Calu3 (cell line): ENCODE results near the gene PRPS1. TPM values are rescaled to one million over a fixed set of nuclear protein-coding genes. Genes with fewer than 3 reads are reported as not detected.
"Not testable (repeated sequence)": the region's sequence is repeated elsewhere in the genome, so short reads cannot be mapped to it uniquely, and the experiment has no call there.

ENCODE experiments used
- BruUV-seq: library from RNA; stranded (reverse); fragments of 400-500 nt; replicated peaks from 2 replicates; lab custom pipeline; 2021; lab: Mats Ljungman, UMichigan
- CTCF ChIA-PET: fragments of 300-600 bp; sonication (Branson Sonifier 250); formaldehyde crosslinking; loops from one replicate; lab custom pipeline; 2022; ENCODE audit warnings: antibody characterized with exemption; lab: Charles Lee
- DNase-seq: peaks from one replicate; pipeline ENCODE4 v3.0.0; 2022
- H3K27ac Mint-ChIP-seq: one replicate; pipeline ENCODE4 v1.8.0; 2022; ENCODE audit warnings: mixed read lengths; ENCODE audit not compliant: unreplicated experiment
- H3K27me3 Mint-ChIP-seq: one replicate; pipeline ENCODE4 v1.8.0; 2022; ENCODE audit warnings: mixed read lengths; ENCODE audit not compliant: unreplicated experiment
- H3K36me3 Mint-ChIP-seq: one replicate; pipeline ENCODE4 v1.8.0; 2022; ENCODE audit warnings: mild to moderate bottlenecking, moderate library complexity, mixed read lengths; ENCODE audit not compliant: insufficient read depth, unreplicated experiment
- H3K4me1 Mint-ChIP-seq: one replicate; pipeline ENCODE4 v1.8.0; 2022; ENCODE audit warnings: mild to moderate bottlenecking, low read depth, mixed read lengths; ENCODE audit not compliant: unreplicated experiment
- H3K4me3 Mint-ChIP-seq: one replicate; pipeline ENCODE4 v1.8.0; 2022; ENCODE audit warnings: mild to moderate bottlenecking, low read depth, moderate library complexity, mixed read lengths; ENCODE audit not compliant: unreplicated experiment
- H3K9me3 Mint-ChIP-seq: one replicate; pipeline ENCODE4 v1.8.0; 2022; ENCODE audit warnings: low read depth, mixed read lengths; ENCODE audit not compliant: unreplicated experiment
- intact Hi-C: fragments of 100-400 bp; cut with micrococcal nuclease; formaldehyde crosslinking; loops from one replicate; pipeline ENCODE4 v1.10.0; 2022; ENCODE audit not compliant: unreplicated experiment
- total RNA-seq: library from RNA; stranded (reverse); gene quantifications from 2 replicates; pipeline ENCODE4 v1.2.3, GENCODE V29; 2022
- TF ChIP-seq, protein P1 (sequence below): fragments of 200-600 bp; IDR thresholded peaks from one replicate; pipeline ENCODE4 v1.8.0; 2022; ENCODE audit warnings: antibody characterized with exemption; ENCODE audit not compliant: unreplicated experiment

PRPS1 gene
- total RNA-seq, 1 experiment from 2014 or later = 62.5 TPM

DNA sequence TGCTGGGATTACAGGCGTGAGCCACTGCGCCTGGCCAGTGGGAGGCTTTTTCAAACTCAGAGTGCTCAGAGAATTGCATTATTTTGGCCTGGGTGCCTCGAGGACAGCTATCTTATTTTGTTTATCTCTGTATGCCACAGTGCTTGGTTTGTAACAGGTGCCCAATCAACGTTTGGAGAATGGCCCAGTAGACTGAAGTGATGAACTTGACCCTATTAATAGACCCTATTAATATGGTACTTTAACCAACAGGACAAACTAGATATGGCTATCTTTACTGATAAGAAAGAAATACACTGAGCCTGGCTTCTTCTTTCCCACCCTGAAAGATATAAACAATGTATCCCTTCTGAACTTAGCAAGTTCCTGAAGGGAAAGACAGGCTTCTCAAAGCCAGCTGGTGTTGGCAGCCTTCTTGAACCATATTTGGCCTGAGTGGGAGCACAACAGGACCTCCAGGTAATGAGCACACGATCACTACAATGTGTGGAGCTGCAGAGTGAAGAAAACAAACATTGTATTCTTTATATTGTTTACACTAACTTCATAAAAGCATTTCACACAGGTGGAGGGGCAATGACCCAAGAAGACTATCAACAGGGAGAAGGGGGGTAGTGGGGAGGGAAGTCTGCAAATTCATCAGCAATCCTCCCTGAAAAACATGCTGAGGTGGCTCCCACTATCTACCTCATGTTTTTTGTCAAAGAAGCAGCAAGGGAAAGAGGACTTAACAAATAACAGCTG is 41.7 kb downstream of the PRPS1 start:
- TF ChIP-seq, protein P1, sequence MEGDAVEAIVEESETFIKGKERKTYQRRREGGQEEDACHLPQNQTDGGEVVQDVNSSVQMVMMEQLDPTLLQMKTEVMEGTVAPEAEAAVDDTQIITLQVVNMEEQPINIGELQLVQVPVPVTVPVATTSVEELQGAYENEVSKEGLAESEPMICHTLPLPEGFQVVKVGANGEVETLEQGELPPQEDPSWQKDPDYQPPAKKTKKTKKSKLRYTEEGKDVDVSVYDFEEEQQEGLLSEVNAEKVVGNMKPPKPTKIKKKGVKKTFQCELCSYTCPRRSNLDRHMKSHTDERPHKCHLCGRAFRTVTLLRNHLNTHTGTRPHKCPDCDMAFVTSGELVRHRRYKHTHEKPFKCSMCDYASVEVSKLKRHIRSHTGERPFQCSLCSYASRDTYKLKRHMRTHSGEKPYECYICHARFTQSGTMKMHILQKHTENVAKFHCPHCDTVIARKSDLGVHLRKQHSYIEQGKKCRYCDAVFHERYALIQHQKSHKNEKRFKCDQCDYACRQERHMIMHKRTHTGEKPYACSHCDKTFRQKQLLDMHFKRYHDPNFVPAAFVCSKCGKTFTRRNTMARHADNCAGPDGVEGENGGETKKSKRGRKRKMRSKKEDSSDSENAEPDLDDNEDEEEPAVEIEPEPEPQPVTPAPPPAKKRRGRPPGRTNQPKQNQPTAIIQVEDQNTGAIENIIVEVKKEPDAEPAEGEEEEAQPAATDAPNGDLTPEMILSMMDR = no peak
- intact Hi-C loops = no loop called here
- no TSS peak for BruUV-seq
- CTCF ChIA-PET = interaction anchor here (0.6 kb wide), 1 partner anchor 193 kb away, joined by 5 read pairs; no protein-coding TSS in a partner anchor
- Mint-ChIP-seq H3K27me3 (no peaks in the 10 kb centered on the region), H3K9me3 (no peaks in the 10 kb centered on the region), H3K36me3 (peaks cover 8% of the 10 kb centered on the region), H3K27ac (no peak overlapping the region), H3K4me1 (peaks cover 22% of the 10 kb centered on the region), H3K4me3 (no peak overlapping the region)
- no peak for DNase-seq

DNA sequence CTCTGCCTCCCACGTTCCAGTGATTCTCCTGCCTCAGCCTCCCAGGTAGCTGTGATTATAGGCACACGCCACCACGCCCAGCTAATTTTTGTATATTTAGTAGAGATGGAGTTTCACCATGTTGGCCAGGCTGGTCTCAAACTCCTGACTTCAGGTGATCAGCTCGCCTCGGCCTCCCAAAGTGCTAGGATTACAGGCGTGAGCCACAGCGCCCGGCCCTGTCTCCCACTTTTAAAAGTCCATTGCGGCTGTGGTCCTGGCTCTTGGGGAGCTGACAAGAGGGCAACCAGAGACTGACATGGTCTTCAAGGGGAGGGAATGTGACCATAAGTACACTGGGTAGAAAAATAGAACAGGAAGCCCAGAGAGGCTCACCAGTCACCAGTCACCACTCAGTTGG is 42.9 kb downstream of the PRPS1 start:
- peaks cover 28% of the 10 kb centered on the region for H3K4me1 Mint-ChIP-seq
- CTCF ChIA-PET, H3K9me3 Mint-ChIP-seq, DNase-seq, H3K27ac Mint-ChIP-seq, H3K4me3 Mint-ChIP-seq, BruUV-seq, intact Hi-C loops, H3K27me3 Mint-ChIP-seq: not testable (repeated sequence)
- peaks cover 20% of the 10 kb centered on the region for H3K36me3 Mint-ChIP-seq

DNA sequence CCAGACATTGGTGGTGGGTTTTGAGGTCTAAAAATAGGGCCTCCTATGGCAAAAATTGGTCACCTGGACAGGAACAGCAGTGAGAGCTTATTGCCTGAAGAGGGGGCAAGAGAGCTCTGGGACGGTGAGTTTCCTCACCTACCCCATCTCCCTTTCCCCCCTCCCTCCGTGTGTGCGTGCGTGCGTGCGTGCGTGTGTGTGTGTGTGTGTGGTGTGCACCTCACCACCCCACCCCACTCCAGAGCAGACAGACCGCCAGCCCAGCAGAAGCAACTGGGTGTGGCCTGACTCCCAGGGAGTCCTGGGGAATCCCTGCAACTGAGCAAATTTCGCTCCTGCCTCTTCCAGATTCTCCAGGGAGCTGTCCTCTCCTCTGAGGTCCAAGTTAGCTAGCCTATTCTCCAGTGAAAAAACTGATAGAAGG is 44.7 kb downstream of the PRPS1 start:
- no peaks in the 10 kb centered on the region for H3K27me3 Mint-ChIP-seq
- H3K4me3 Mint-ChIP-seq = no peak overlapping the region
- peaks cover 36% of the 10 kb centered on the region for H3K4me1 Mint-ChIP-seq
- peaks cover 30% of the 10 kb centered on the region for H3K36me3 Mint-ChIP-seq
- TF ChIP-seq, protein P1 = peak; percentile 80
- DNase-seq = peak; percentile 76
- peak overlapping the region; percentile 63 for H3K27ac Mint-ChIP-seq
- H3K9me3 Mint-ChIP-seq = no peaks in the 10 kb centered on the region
- no TSS peak for BruUV-seq
- CTCF ChIA-PET = interaction anchor here (0.6 to 3.2 kb wide), 8 partner anchors 12 to 103 kb away, joined by 3 to 51 read pairs (median 5); partner anchors contain the start of genes NCBP2L and TSC22D3
- intact Hi-C loops = loop anchor here (1.0 to 2.0 kb wide), 2 partner anchors 45 to 104 kb away; partner anchors contain the start of gene NCBP2L

DNA sequence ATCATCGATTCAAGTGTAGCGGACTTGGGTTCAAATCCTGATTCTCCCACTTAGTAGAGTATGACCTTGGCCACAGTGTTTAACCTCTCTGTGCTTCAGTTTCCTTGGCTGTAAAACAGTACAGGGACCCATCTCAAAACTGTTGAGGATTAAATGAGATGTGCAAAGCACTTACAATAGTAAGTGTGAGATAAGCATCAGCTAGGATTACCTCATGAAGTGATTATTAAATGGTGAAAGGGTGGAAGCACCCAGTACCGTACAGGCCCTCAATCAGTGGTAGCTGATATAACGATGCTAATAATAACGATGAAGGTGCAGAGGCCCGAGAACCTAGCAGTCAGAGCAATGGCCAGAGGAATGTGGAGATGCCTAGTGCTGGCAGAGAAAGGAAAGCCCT is 45.1 kb downstream of the PRPS1 start:
- H3K27me3 Mint-ChIP-seq = no peaks in the 10 kb centered on the region
- no peak for DNase-seq
- no TSS peak for BruUV-seq
- intact Hi-C loops = loop anchor here (1.0 to 2.0 kb wide), 2 partner anchors 45 to 103 kb away; partner anchors contain the start of gene NCBP2L
- peaks cover 36% of the 10 kb centered on the region for H3K4me1 Mint-ChIP-seq
- H3K4me3 Mint-ChIP-seq = no peak overlapping the region
- H3K36me3 Mint-ChIP-seq = peaks cover 30% of the 10 kb centered on the region
- TF ChIP-seq, protein P1 = no peak
- CTCF ChIA-PET = interaction anchor here (0.7 to 3.2 kb wide), 7 partner anchors 11 to 103 kb away, joined by 4 to 51 read pairs (median 5); partner anchors contain the start of genes NCBP2L and TSC22D3
- H3K9me3 Mint-ChIP-seq = no peaks in the 10 kb centered on the region
- H3K27ac Mint-ChIP-seq = peak overlapping the region; percentile 63
